Astrocyte of the cerebellum (primary cell): ENCODE results near the gene ZNF512B.
"Not testable (repeated sequence)": the region's sequence is repeated elsewhere in the genome, so short reads cannot be mapped to it uniquely, and the experiment has no call there.

Source experiments
- DNase-seq: peaks from one replicate; pipeline ENCODE4 v3.0.0-alpha.2; 2011; ENCODE audit warnings: low read depth
- H3K4me3 ChIP-seq: 2 replicates; pipeline ENCODE4 v1.5.1; 2011; ENCODE audit warnings: mild to moderate bottlenecking, low read depth, low read length, moderate library complexity
- CTCF ChIP-seq: IDR thresholded peaks from 2 replicates; pipeline ENCODE4 v1.5.1; 2012; ENCODE audit warnings: low read length, low read depth, moderate library complexity, mild to moderate bottlenecking; ENCODE audit errors: missing control alignments
- in situ Hi-C: cut with HindIII; loops from 2 replicates; pipeline ENCODE4 v1.10.0; 2017; ENCODE audit warnings: low sequenced_read_pairs

Gene ZNF512B, protein sequence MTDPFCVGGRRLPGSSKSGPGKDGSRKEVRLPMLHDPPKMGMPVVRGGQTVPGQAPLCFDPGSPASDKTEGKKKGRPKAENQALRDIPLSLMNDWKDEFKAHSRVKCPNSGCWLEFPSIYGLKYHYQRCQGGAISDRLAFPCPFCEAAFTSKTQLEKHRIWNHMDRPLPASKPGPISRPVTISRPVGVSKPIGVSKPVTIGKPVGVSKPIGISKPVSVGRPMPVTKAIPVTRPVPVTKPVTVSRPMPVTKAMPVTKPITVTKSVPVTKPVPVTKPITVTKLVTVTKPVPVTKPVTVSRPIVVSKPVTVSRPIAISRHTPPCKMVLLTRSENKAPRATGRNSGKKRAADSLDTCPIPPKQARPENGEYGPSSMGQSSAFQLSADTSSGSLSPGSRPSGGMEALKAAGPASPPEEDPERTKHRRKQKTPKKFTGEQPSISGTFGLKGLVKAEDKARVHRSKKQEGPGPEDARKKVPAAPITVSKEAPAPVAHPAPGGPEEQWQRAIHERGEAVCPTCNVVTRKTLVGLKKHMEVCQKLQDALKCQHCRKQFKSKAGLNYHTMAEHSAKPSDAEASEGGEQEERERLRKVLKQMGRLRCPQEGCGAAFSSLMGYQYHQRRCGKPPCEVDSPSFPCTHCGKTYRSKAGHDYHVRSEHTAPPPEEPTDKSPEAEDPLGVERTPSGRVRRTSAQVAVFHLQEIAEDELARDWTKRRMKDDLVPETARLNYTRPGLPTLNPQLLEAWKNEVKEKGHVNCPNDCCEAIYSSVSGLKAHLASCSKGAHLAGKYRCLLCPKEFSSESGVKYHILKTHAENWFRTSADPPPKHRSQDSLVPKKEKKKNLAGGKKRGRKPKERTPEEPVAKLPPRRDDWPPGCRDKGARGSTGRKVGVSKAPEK

DNA sequence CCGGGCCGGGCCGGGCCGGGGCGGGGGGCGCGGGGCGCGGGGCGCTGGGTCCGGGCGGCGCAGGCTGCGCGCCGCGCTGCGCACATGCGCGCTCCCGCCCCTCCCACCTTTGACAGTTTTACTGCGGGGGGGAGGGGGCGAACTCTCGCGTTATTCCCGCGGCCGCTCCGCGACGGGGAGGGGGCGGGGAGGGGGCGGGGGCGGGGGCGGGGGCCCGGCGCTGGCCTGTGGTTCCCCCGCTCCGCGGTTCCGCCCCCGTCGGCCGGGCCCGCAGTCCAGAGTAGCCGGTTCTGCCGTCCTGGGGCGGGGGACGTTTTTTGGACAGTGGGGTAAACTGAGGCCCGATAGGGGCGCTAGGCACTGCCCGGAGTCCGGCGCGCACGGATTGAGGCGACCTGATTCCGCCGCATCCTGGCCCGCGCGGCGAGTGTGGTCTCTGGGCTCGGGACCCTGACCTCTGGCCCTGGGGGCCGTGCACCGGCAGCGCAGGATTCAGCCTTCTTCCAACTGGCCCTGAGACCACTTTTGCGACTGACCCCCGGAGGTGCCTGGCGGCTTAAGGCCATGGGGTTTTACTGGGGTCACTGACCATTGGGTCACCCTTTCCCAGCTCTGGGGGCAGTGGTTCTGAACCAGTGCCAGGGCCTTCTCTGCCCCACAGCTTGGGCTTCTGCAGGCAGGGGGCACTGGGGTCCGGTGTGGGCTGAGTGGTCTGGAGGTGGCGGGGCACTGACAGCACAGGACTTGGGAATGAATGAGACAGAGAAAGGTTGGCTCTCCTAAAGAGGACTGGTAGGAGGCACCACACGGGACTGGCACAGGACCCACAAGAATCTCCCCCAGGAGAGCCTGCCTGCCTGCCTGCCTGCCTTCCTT, at the start of gene ZNF512B:
TSS of gene ZNF512B (minus strand) at position 93 of the 876 bp plus-strand sequence. CDS start 1,980 bp downstream, outside the sequence.
- in situ Hi-C loops = no loop called here
- peak within 1 kb of the TSS; percentile 71 for H3K4me3 ChIP-seq
- DNase-seq = no peak

DNA sequence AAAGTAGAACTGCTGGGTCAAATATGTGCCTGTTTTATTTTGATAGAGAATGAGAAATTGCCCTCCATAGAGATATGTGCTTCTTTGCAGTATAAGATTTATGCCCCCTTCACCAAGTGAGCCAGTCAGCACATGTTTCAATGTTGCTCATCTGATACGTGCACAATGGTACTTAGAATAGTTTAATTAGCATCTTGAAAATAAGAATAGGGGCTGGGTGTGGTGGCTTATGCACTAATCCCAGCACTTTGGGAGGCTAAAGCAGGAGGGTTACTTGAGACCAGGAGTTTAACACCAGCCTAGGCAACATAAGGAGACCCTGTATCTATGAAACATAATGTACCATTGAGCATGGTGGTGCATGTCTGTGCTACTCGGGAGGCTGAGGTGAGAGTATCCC, 45.9 kb upstream of the ZNF512B start:
- TF ChIP-seq CTCF = no peak
- no peak for DNase-seq
- H3K4me3 ChIP-seq = no peak overlapping the region
- in situ Hi-C loops = no loop called here

More for the DNA sequence above, at the start of gene ZNF512B:
- TF ChIP-seq CTCF = no peak

DNA sequence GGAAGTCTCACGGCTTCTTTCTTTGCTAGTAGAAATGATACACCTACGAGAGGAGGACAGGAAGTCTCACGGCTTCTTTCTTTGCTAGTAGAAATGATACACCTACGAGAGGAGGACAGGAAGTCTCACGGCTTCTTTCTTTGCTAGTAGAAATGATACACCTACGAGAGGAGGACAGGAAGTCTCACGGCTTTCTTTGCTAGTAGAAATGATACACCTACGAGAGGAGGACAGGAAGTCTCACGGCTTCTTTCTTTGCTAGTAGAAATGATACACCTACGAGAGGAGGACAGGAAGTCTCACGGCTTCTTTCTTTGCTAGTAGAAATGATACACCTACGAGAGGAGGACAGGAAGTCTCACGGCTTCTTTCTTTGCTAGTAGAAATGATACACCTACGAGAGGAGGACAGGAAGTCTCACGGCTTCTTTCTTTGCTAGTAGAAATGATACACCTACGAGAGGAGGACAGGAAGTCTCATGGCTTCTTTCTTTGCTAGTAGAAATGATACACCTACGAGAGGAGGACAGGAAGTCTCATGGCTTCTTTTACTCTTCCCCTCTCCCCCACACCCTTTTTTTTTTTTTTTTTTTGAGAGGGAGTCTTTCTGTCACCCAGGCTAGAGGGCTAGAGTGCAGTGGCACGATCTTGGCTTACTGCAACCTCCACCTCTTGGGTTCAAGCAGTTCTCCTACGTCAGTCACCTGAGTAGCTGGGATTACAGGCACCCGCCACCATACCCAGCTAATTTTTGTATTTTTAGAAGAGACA, 42.8 kb upstream of the ZNF512B start:
- in situ Hi-C loops, H3K4me3 ChIP-seq, DNase-seq: not testable (repeated sequence)

GRCh38 chr20:64011366-64011779, 41.6 kb upstream of the ZNF512B start:
- no peak overlapping the region for H3K4me3 ChIP-seq
- DNase-seq = no peak
- TF ChIP-seq CTCF = no peak
- in situ Hi-C loops = no loop called here

DNA sequence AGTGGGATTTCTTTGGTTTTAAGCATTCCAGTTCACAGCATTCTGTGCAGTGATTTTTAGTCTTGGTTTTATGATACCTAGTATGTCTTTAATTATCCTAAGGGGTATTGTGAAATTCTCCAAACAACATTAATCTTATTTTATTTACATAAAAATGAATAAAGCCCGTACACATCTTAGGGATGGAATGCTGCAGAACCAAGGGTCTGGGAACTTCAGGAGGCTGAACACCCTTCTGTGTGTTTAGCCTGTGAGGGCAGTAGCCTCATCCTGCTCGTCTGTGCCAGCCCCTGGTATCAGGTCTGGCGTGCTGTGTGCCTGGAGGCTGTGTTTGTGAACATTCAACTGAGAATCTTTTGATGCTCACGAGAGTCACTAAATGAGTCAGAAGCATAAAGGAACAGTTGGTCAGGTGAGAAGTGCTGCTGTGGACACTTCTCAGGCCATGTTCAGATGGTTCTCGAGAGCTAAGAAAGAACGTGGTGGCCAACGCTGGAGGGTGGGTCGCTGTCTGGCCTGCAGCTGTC, 41.0 kb upstream of the ZNF512B start:
- DNase-seq = no peak
- H3K4me3 ChIP-seq = no peak overlapping the region
- TF ChIP-seq CTCF = no peak
- in situ Hi-C loops = no loop called here

- no peak overlapping the region for H3K4me3 ChIP-seq
- TF ChIP-seq CTCF = no peak
- in situ Hi-C loops = no loop called here
- no peak for DNase-seq
Measured at GRCh38 chr20:64009811-64010387, 40.2 kb upstream of the ZNF512B start.
